Caco-2 (cell line): ENCODE results near the gene BANF2. TPM values are rescaled to one million over a fixed set of nuclear protein-coding genes. Genes with fewer than 3 reads are reported as not detected.
A peak's percentile ranks its signal among the peaks of the same experiment; 100 is the strongest.

ENCODE experiments used
- BruUV-seq: library from RNA; stranded (reverse); fragments of 400-500 nt; replicated peaks from 2 replicates; lab custom pipeline; 2021; lab: Mats Ljungman, UMichigan
- CTCF ChIA-PET: fragments of 300-600 bp; sonication (Branson Sonifier 250); formaldehyde crosslinking; loops from one replicate; lab custom pipeline; 2022; ENCODE audit warnings: antibody characterized with exemption; lab: Charles Lee
- POLR2A ChIA-PET: fragments of 300-600 bp; sonication (Branson Sonifier 250); formaldehyde crosslinking; loops from one replicate; lab custom pipeline; 2022; ENCODE audit warnings: antibody characterized with exemption; lab: Charles Lee
- DNase-seq, 2 experiments: peaks; one replicate each; pipeline versions ENCODE4 v3.0.0 to v3.0.0-alpha.2; 2020 to 2022
- H3K27me3 ChIP-seq: replicated peaks from 2 replicates; pipeline ENCODE4 v1.6.0; 2011; ENCODE audit warnings: low read length; ENCODE audit not compliant: control insufficient read depth, insufficient read depth
- H3K36me3 ChIP-seq: 2 replicates; pipeline ENCODE4 v1.5.1; 2011; ENCODE audit warnings: low read length; ENCODE audit not compliant: control insufficient read depth, insufficient read depth
- H3K4me1 ChIP-seq: fragments of 250-450 bp; sonication (Bioruptor Pico); 2 replicates; pipeline ENCODE4 v1.5.1; 2020; ENCODE audit warnings: mild to moderate bottlenecking
- H3K4me3 ChIP-seq: 2 replicates; pipeline ENCODE4 v1.5.1; 2011; ENCODE audit warnings: low read depth, mild to moderate bottlenecking, control low read depth, low read length
- H3K9me3 ChIP-seq: fragments of 250-450 bp; sonication (Bioruptor Pico); 2 replicates; pipeline ENCODE4 v1.5.1; 2020; ENCODE audit warnings: mild to moderate bottlenecking, moderate library complexity
- H3K27ac Mint-ChIP-seq: one replicate; pipeline ENCODE4 v1.8.0; 2022; ENCODE audit warnings: mixed read lengths; ENCODE audit not compliant: unreplicated experiment
- H3K27me3 Mint-ChIP-seq: one replicate; pipeline ENCODE4 v1.8.0; 2022; ENCODE audit warnings: mixed read lengths; ENCODE audit not compliant: insufficient read depth, unreplicated experiment
- H3K36me3 Mint-ChIP-seq: one replicate; pipeline ENCODE4 v1.8.0; 2022; ENCODE audit warnings: mild to moderate bottlenecking, mixed read lengths; ENCODE audit not compliant: insufficient read depth, unreplicated experiment
- H3K4me1 Mint-ChIP-seq: one replicate; pipeline ENCODE4 v1.8.0; 2022; ENCODE audit warnings: low read depth, mixed read lengths; ENCODE audit not compliant: unreplicated experiment
- H3K4me3 Mint-ChIP-seq: one replicate; pipeline ENCODE4 v1.8.0; 2022; ENCODE audit warnings: mild to moderate bottlenecking, moderate library complexity, mixed read lengths; ENCODE audit not compliant: unreplicated experiment
- H3K9me3 Mint-ChIP-seq: one replicate; pipeline ENCODE4 v1.8.0; 2022; ENCODE audit warnings: mixed read lengths; ENCODE audit not compliant: unreplicated experiment
- CTCF ChIP-seq, 2 experiments: fragments of 200-600 bp in 1 of 2; IDR thresholded peaks; 1 replicate in 1 of 2; 2 replicates in 1 of 2; pipeline versions ENCODE4 v1.5.1 to v1.8.0; 2011 to 2022; ENCODE audit warnings: antibody characterized with exemption in 1 of 2, control low read depth in 1 of 2, inconsistent platforms in 1 of 2, low read depth in 1 of 2, low read length in 1 of 2, mild to moderate bottlenecking in 1 of 2, moderate library complexity in 1 of 2; ENCODE audit not compliant: insufficient read depth in 1 of 2, severe bottlenecking in 1 of 2, unreplicated experiment in 1 of 2
- intact Hi-C: fragments of 100-400 bp; cut with micrococcal nuclease; formaldehyde crosslinking; loops from one replicate; pipeline ENCODE4 v1.10.0; 2022; ENCODE audit not compliant: unreplicated experiment
- total RNA-seq: library from RNA; stranded (reverse); gene quantifications from 2 replicates; pipeline ENCODE4 v1.2.3, GENCODE V29; 2022

Gene BANF2
- total RNA-seq, 1 experiment from 2014 or later, result 2.1 TPM

GRCh38 chr20:17681726-17682102 is 18.1 kb upstream of the BANF2 start:
- H3K9me3 ChIP-seq, result peaks cover 10% of the 10 kb centered on the region
- peaks cover 64% of the 10 kb centered on the region for H3K4me1 Mint-ChIP-seq
- peak overlapping the region; percentile 95 for H3K27ac Mint-ChIP-seq
- no TSS peak for BruUV-seq
- H3K27me3 Mint-ChIP-seq, result no peaks in the 10 kb centered on the region
- H3K36me3 Mint-ChIP-seq, result peaks cover 64% of the 10 kb centered on the region
- no peaks in the 10 kb centered on the region for H3K27me3 ChIP-seq
- no peak for TF ChIP-seq CTCF (IDR thresholded peaks at IDR 0.05; ENCODE audit: insufficient read depth in 1 of 2, low read depth in 1 of 2, low read length in 1 of 2, severe bottlenecking in 1 of 2, unreplicated experiment in 1 of 2)
- intact Hi-C loops, result loop anchor here (1.0 to 10.0 kb wide), 6 partner anchors 27 to 313 kb away; partner anchors contain the start of gene SNX5
- CTCF ChIA-PET, result interaction anchor here (0.6 to 2.9 kb wide), 18 partner anchors 10 to 983 kb away, joined by 3 to 44 read pairs (median 5); partner anchors contain the start of gene BANF2
- peaks cover 63% of the 10 kb centered on the region for H3K4me1 ChIP-seq
- peak overlapping the region; percentile 92 for H3K4me3 ChIP-seq
- H3K9me3 Mint-ChIP-seq, result peaks cover 11% of the 10 kb centered on the region
- H3K4me3 Mint-ChIP-seq, result peak overlapping the region; percentile 85
- no peak for DNase-seq
- POLR2A ChIA-PET, result interaction anchor here (0.5 to 2.3 kb wide), 9 partner anchors 27 to 422 kb away, joined by 3 to 73 read pairs (median 6); no protein-coding TSS in a partner anchor
- H3K36me3 ChIP-seq, result peaks cover 4% of the 10 kb centered on the region; the same call in 1 of the 2 replicates

- Mint-ChIP-seq H3K4me1 (peaks cover 68% of the 10 kb centered on the region), H3K4me3 (peak within 1 kb of the TSS; percentile 85), H3K9me3 (peaks cover 17% of the 10 kb centered on the region), H3K27me3 (no peaks in the 10 kb centered on the region), H3K27ac (peak within 1 kb of the TSS; percentile 95), H3K36me3 (peaks cover 58% of the 10 kb centered on the region)
- no TSS peak for BruUV-seq
- H3K9me3 ChIP-seq, result peaks cover 16% of the 10 kb centered on the region
- H3K4me3 ChIP-seq, result peak within 1 kb of the TSS; percentile 92
- ChIA-PET CTCF (interaction anchor here (0.6 to 2.9 kb wide), 29 partner anchors 9 to 982 kb away, joined by 3 to 44 read pairs (median 3); partner anchors contain the start of gene BANF2), POLR2A (interaction anchor here (0.5 to 2.3 kb wide), 29 partner anchors 9 to 1805 kb away, joined by 3 to 73 read pairs (median 5); partner anchors contain the start of gene DSTN)
- peak; percentile 99 for DNase-seq
- intact Hi-C loops, result loop anchor here (1.0 to 10.0 kb wide), 6 partner anchors 26 to 313 kb away; partner anchors contain the start of gene SNX5
- peaks cover 60% of the 10 kb centered on the region for H3K4me1 ChIP-seq
- no peaks in the 10 kb centered on the region for H3K27me3 ChIP-seq
- TF ChIP-seq CTCF (IDR thresholded peaks at IDR 0.05; ENCODE audit: insufficient read depth in 1 of 2, low read depth in 1 of 2, low read length in 1 of 2, severe bottlenecking in 1 of 2, unreplicated experiment in 1 of 2), result peak; percentile 82 to 85
- peaks cover 4% of the 10 kb centered on the region; the same call in 1 of the 2 replicates for H3K36me3 ChIP-seq
Observed at GRCh38 chr20:17682103-17682888, 17.5 kb upstream of the BANF2 start, which contains the start of gene RRBP1. TSS of gene RRBP1 (minus strand) at chr20:17682242. CDS start at chr20:17660507, 21,735 bp downstream.

- no peaks in the 10 kb centered on the region for H3K27me3 Mint-ChIP-seq
- no peak for TF ChIP-seq CTCF (IDR thresholded peaks at IDR 0.05; ENCODE audit: insufficient read depth in 1 of 2, low read depth in 1 of 2, low read length in 1 of 2, severe bottlenecking in 1 of 2, unreplicated experiment in 1 of 2)
- H3K27me3 ChIP-seq, result no peaks in the 10 kb centered on the region
- TSS peak; percentile 84 for BruUV-seq
- ChIA-PET POLR2A (interaction anchor here (0.6 to 2.3 kb wide), 20 partner anchors 8 to 1805 kb away, joined by 3 to 73 read pairs (median 6); partner anchors contain the start of gene DSTN), CTCF (interaction anchor here (0.7 to 2.9 kb wide), 24 partner anchors 8 to 276 kb away, joined by 3 to 44 read pairs (median 3); partner anchors contain the start of gene BANF2)
- DNase-seq, result no peak
- peak overlapping the region; percentile 85 for H3K4me3 Mint-ChIP-seq
- peak overlapping the region; percentile 38 for H3K4me3 ChIP-seq
- H3K9me3 ChIP-seq, result peaks cover 22% of the 10 kb centered on the region
- peaks cover 53% of the 10 kb centered on the region for H3K36me3 Mint-ChIP-seq
- intact Hi-C loops, result loop anchor here (1.0 to 10.0 kb wide), 6 partner anchors 25 to 312 kb away; partner anchors contain the start of gene SNX5
- peak overlapping the region; percentile 95 for H3K27ac Mint-ChIP-seq
- peaks cover 69% of the 10 kb centered on the region for H3K4me1 Mint-ChIP-seq
- H3K9me3 Mint-ChIP-seq, result peaks cover 22% of the 10 kb centered on the region
- peaks cover 55% of the 10 kb centered on the region for H3K4me1 ChIP-seq
- H3K36me3 ChIP-seq, result peaks cover 4% of the 10 kb centered on the region; the same call in 1 of the 2 replicates
Observed at GRCh38 chr20:17682889-17683198, 16.9 kb upstream of the BANF2 start.
